ENCODE measurements around the gene DDX41.

DDX41 gene

DNA sequence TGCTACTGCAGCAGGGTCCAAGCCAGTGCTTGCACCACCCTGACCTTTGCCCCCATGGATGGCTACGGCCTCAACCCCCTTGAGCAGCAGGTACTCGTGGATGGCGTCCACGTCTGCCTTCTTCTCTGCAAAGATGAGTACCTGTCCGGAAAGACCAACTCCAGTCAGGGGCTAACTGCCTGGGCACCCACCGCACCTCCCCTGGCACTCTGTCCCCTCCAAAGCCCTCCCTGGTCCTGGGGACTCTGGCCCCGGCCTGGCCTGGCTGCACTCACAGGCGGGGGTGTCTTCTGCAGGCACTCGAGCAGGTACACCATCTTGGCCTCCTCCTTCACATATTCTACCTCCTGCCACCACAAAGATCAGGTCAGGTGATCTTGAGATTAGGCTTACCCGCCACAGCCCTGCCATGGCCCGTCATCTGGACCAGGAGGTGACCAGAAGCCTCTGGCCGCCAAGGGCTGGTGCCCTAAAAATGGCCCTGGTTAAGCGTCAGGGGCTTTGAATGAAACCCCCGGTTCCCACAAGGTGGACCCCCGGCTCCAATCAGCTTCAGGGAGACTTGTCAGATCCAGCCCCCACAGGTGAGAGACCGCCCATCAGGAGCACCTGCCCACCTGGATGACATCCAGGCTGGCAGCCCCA, 3.9 kb downstream of the DDX41 start:
- no peak for DNase-seq

DNA sequence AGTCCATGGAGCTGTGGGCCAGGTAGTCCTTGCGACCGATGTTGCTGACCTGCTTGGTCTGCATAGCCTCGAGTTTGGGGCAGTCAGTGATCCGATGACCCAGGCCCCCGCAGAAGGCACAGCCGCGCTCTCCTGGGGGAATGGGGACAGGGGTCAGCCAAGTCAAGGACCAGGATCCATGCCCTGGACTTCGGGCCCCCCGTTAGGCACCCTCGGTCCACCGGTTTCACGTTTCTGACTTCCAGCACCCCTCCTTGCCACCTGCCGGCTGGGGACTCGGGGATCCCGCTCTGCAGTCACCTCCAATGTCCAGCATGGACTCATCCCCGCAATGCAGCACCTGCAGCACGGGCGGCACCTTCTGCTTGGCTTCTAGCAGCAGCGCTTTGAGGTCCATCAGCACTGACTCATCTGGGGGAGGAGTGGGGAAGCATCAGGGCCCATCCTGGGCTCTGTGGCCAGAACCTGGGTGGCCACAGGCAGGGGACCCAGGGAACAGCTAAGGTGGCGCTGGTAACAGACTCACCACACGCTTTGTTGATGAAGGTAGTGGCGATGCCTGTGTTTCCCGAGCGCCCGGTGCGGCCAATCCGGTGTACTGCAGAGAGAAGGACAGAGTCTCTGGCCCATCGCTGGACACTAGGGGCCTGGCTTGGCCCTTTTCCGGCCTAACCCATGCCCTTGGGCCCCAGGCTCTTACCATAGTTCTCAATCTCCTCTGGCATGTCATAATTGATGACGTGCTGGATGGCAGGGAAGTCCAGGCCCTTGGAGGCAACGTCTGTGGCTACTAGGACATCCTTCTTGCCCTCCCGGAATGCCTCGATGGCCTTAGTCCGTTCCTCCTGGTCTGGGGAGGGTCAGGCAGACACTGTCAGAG, 4.7 kb downstream of the DDX41 start:
- no peak for DNase-seq

DNA sequence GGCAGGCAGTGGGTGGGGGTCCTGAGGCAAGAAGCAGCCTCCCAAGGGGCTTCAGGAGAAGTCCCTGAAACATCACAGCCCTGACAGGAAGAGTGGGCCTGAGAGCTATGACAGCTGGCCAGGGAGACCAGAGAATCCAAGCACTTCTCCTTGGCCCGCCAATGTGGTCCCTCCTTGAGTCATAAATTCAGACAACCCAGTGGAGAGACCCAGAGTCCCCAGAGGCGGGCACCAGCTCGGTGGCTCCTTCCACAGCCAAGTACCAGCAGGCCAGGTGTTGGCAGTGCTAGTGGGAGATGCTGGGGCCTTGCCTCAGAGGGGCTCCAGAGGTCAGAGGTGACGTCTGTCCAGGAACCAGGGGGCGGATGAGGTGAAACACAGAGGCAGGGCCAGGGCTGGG, 5.6 kb downstream of the DDX41 start:
- DNase-seq, result no peak

DNA sequence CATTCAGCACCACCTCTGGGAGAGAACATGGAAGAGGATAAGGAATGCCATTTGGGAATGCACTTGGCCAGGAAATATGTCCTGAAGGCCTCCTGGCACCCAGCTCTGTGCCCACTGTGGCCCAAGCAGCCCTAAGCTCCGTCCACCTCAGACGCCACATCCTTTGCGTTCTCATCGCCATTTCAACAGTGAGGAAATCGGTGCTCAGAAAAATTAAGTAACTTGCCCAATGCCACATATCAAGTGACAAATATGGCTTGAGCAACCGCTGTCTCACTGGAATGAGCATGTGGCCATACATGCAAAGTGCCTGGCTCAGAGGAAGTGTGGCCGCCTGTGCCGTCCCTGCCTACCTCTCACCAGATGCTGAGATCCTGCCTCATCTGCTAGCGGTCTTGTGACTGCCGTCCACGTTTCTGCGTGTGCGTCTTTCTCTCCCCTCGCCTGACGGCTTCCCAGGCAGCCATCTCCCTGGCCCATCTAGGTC, 6.2 kb downstream of the DDX41 start:
- DNase-seq, result peak in 1 of 2 donors; percentile 72

DNA sequence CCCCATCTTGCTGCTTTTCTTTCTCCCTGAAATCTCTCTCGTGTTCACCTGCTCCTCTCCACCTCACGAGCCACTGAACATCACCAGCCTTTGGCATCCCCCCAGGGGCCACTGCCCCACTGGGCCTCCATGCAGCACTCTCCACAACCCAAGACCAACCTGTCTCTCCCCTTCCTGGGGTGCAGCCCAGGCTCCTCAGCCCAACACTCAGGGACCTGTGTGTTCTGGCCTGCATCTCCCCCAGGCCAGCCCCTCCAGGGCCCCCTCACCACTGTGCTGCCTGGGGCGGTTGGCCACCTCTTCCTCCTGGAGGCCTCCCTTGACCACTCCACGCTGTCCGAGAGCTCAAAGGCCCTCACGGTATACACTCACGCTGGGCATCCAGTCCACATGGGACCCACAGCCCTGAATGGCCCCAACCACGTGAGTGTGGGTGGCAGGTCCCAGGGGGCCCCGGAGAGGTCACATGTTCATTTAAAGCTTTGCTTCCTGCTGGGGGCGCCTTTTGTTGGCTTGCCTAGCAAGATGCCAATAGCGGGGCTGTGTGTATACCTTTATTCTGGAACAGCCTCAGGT, 6.7 kb downstream of the DDX41 start:
- DNase-seq, result no peak

DNA sequence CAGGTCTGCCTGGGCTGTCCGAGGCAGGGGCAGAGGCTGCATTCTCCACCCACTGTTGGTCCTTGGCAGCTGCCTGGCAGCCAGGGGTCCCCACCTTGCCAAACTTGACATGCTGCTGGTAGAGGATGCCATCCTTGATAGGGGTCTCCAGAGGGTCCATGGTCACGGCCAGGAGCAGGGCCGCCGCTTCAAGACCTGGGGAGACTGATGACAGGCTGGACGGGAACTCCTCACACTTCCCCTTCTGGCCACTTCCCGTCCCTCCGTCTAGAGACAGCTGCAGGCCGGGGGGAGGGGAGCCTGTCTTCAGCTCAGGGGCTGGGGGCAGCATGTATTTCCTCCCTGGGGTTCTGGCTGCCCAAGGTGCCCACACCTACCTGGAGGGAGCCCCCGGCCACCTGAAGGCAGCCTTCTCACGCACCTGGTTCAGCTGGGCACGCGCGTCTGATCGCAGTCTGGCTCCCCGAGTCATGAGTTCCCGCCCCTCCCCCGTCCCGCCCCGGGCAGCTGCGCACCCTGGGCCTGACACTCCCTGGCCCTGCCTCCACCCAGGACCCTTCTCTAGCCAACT, 7.3 kb downstream of the DDX41 start, which contains the start of gene DOK3:
Gene DOK3 (minus strand): TSS at position 446 of the 571 bp plus-strand sequence. CDS start 286 bp downstream, at position 160.
- peak in 1 of 2 donors; percentile 37 for DNase-seq

DNA sequence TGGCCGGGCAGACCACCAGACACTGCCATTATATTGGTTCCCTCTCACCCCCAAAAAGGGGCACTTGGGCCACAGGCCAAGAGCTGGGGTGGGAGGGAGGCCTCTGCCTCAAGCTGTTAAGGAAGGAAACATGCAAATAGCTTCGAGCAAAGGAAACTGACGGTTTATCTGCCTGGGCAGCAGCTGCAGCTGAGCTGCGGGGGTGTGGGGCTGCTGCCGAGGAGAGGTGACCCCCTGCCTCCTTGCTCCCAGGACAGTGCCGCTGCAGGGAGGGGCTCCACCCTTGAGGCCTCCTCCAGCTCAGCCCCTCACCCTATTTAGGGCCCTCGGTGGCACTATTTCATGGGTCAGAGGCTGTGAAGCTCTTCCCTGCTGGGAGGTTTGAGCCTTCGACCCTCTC, 7.9 kb downstream of the DDX41 start:
- DNase-seq, result no peak

DNA sequence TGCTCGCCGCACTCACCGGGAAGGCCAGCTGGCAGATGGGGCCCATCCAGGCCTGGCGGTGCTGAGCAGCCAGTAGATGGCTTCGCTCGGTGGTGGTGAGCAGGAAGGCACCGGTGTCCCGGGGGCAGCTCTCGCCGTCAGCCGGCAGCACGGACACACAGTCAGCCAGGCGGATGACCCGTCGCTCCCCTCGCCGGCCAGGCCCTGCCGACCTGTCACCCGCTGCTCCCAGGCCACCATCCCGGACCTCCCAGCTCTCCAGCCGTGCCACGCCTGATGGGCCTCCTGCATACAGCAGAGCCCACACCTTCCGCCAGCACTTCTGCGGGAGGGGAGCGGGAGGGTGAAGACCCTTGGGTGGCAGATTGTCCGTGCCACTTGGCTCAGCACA, 8.5 kb downstream of the DDX41 start:
- no peak for DNase-seq

DNA sequence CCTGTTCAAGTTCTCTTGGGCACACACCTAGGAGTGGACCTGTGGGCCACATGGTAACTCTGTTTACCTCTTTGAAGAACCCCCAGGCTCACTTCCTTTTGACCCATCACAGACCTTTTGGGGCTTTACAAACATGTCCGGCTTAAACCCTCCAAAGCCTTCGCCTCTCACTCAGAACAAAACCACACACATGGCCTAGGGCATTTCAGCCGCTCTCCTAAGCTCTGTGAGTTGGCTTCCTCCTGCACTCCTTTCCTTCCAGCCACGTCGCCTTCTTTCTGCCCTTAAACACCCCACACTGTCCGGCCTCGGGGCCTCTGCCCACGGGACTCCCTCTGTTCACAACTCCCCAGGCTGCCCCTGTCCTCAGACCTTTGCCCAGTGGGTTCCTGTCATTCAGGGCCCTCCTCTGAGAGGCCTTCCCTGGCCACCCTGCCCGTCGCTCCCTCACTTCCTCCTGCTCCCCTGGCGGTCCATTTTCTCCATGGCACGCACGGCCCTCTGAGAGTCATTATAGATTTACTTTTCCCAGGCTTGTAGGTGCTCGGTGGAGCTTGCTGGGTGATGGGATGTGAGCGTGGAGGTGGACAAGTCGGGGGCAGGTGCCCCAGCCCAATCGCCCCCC, 9.1 kb downstream of the DDX41 start:
- DNase-seq, result no peak

DNA sequence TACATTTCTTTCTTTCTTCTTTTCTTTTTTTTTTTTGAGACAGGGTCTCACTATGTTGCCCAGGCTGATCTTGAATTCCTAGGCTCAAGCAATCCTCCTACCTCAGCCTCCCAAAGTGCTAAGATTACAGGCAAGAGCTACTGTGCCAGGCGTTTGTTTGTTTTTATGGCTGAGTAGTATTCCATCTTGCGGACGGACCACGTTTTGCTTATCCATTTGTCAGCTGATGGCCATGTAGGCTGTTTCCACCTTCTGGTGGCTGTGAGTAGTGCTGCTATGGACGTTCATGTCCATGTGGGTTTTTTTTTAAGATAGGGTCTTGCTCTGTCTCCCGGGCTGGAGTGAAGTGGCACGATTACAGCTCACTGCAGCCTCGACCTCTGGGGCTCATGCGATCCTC, 9.6 kb downstream of the DDX41 start:
- DNase-seq, result no peak

DNA sequence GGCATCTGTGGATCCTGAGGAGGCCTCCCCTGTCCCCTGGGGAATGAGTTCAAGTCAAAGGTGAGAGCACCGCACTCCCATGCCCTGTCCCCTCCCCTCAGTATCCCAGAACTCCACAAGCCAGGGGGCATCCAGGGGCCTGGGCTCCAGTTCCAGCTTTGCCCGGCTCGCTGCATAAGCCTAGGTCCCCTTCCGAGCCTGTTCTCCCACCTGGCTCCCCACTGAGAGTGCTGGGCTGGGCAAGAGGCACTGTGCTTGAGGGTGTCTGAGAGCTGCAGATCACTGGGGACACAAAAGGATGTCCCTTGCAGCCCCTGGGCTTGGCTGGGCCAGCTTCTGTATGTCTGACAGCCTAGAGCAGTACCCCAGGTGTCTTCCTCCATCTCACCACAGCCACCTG, 11.7 kb downstream of the DDX41 start:
- DNase-seq, result no peak

DNA sequence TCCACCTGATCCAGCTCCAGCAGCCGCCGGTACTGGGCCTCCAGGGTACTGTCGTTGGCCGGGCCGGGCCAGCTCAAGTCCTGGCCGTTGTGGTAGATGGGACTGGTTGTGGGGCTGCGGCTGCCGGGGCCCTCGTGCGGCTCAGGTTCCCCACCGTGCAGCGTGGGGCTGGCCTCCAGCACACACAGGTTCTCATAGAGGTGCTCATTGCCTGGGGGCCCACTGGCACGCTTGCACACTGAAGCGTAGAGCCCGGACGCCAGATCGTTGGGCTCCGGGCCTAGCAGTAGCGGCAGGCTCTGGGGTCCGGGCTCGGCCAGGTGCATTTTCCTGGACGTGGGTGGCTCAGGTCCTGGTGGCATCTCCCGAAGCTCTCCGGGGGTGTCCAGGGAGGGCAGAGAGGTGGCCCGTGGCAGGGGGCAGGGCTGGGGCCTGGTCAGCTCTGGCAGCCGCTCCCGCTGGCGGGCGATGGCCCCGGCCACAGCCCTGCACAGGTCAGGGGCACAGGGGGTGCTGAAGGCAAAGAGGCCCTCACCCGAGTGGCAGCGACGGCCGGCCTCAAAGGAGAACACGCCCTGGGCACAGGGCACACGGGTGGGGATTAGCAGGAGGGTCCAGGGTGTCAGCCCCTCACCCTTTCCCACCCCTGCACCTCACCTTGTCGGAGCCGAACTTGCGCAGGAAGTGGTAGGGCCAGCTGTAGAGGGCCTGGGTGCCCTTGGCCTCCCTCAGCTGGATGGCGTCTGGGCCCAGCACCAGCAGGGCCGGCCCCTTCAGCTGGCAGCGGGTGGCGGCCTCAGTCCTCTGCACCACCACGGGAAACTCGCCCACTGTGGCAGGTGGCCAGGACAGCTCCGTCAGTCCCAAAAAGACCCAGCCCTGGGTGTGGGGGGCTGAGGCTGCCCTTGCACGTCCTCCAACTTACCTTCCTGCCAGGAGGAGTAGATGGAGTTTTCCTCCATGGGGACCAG, 12.4 kb downstream of the DDX41 start:
- DNase-seq, result no peak

DNA sequence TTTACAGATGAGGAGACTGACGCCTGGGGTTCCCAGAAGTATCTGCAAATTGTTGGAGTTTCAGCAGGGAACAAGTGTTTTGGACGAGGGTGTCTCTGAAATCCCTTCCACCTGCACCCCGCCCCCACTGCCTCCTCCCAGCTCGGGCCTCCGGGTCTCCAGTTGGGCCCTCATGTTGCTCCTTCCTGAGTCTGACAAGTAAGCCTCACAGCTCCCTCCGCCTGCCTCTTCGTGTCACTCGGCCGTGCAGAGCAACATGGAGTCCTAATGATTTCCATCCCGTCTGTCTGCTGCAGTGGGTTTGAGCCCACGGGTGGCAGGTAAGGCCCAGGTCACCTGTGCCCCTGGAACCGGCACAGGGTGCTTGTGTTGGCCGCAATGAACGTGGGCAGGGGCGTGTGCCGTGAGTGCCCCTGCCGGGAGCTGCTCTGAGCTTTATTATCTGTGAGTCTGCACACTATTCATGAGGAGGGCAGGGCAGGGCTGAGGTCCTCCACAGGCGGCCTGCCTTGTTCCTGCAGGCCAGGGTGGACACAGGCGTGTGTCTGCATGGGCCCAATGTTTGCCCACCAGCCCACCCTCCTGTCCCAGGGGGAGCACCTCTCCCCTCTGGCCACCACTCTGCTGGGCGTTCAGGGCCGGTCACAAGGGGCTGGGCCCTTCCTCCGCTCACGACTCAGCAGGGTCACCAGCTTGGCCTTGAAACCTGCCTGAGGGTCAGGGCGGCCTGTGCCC, 13.2 kb downstream of the DDX41 start:
- no peak for DNase-seq

DNA sequence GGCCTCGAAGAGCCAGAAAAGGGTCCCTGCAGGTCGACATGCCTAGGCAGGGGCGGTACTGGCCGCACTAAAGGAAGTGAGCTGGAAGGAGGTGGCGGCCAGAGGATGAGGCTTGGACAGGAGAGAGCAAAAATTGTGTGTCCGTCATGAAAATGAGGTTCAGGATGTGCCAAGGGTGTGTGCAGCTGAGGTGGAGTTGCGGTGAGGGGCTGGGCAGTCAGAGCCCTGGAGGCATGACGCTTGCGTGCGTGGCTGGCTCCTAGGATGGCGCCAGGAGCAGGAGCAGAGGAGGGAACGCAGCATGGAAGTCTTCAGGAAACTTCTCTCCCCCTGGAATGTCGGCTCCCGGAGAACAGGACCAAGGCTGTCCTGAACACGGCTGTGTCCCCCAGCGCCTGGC, 13.9 kb downstream of the DDX41 start:
- DNase-seq, result no peak

DNA sequence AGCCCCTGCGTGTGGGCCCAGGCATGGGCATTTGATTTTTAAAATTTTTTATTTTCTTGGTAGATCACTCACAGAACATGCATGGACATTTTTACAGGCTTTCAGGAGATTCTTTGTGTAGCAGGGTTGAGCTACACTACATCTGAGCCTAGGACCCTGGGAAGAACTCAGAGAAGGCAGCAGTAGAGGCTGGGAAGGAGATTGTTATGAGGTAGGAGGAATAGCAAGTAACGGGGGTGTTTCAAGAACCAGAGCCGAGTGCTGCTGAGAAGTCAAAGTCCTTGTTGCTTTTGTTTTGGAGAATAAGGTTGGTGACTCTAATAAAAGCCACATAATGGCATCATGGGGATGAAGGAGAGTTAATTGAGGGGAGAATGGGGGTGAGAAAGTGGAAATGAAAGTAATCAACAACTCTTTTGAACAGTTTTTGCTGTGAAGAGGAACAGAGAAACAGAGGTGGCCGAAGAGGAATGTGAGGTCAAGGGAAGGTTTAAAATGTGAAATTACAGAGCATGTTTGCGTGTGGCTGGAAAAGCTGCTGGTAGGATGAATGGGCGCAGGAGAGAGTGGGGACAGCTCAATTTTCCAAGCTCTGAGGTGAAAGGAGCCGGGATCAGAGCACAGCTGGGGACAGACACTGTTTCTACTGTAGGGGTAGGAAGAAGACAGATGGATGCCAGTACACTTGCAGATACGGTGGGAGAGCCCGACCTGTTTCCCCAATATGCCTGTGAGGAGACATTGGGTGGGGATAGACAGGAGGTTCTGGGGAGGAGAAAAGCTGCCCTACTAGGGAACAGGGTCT, 14.7 kb downstream of the DDX41 start:
- no peak for DNase-seq

DNA sequence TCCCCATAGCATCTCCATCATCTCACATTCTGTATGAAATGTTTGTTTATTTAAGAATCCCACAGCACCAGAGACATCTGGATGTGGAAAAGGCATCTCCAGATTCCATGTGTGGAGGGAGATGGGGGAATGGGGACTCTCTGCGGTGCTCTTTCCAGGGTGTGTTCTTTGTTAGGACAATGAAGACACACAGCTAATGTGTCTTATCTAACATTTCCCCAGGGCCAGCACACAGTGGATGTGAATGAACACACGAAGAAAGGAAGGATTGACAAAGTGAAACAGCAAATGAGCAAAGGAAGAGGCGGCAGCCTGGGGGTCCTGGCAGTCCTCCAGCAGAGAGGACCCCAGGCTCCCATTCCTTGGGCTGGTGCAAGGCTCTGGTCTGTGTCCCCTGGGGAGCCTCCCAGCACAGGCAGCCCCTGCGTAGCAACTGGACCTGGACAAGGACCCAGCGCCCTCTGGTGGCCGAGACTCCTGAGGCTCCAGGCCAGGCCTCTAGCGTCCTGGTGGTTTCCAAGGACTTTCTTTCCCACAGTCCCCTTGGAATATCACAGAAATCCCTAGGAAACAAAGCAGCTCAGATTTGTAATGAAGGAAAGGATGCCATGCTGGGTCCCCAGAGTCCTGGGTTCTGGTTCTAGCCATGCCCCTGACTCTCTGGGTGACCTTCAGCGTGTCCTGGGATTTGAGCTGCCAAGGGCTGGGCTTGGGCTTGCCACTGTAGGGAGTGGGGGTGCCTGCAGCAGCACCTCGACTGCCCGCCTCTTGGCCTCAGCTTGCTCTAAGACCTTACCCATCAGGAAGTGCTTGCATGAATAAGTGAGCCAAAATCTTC, 15.9 kb downstream of the DDX41 start:
- DNase-seq, result peak; percentile 78 to 84

DNA sequence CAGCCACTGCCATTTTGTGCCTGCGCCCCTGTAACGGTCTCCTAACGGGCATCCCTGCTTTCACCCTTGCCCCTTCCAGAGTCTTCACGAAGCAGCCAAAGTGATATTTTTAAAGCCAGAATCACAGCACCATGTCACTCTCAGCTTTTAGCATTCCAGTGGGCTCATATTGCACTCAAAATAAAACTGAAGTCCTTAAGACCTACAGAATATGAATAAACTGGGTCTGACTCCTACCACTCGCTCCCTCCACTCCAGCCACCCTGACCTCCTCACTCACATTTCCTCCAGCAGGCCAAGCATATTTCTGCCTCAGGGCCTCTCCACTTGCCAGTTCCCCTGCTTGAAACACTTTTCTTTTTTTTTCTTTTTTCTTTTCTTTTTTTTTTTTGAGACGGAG, 16.9 kb downstream of the DDX41 start:
- no peak for DNase-seq

DNA sequence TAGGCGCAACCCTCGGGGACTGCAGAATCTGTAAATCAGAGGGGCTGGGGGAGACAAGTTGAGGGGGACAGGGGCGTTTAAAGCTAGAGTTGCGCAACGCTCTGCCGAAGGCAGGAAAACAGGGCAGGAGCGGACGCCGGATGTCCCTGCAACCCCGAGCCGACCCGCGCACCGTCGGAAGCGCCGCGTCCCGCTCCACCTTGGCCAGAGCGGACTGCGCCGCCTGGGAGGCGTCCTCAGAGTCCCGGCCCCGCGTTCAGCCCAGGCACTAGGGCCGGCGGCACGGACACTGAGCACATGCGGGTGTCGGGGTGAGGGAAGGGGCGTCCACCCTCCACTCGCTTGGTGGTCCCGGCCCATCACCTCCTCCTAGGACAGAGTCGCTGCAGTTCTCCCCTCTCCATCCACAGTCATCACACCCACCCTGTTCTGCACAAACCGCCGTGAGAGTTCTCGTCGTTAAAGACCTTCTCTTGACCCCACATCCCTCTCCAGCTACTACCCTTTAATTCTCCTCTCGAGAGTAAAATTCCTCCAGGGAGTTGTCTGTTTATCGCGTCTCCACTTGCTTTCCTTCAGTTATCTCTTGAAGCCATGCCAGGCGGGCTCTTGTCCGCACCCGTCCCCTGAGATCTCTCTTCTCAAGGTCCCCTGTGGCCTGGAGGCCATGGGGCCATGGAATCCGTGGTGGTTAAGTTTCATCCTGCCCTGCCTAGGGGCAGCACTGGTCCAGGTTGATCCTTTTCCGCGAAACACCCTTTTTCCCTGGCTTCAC, 18.6 kb downstream of the DDX41 start:
- no peak for DNase-seq

All from CD4-positive, alpha-beta T cell treated with Interferon alpha-2 for 1 hour (primary cell).